AG04449 (cell line): ENCODE data around the gene ESRP2.

Experiments
- CTCF ChIA-PET: fragments of 350-600 bp; formaldehyde crosslinking; extraction: SDS; loops from one replicate; lab custom pipeline; 2021; ENCODE audit warnings: antibody characterized with exemption; lab: Yijun Ruan, JAX
- POLR2A ChIA-PET: fragments of 400-600, 350-600 bp; formaldehyde crosslinking; extraction: SDS; loops from one replicate; lab custom pipeline; 2020; ENCODE audit warnings: antibody characterized with exemption, inconsistent platforms; lab: Yijun Ruan, JAX
- DNase-seq: peaks from one replicate; pipeline ENCODE4 v3.0.0-alpha.2; 2010; ENCODE audit warnings: low read depth, low spot score
- H3K4me3 ChIP-seq: 2 replicates; pipeline ENCODE4 v1.5.1; 2011; ENCODE audit warnings: low read depth, mild to moderate bottlenecking, control low read depth, low read length
- CTCF ChIP-seq: IDR thresholded peaks from one replicate; pipeline ENCODE4 v1.5.1; 2011; ENCODE audit warnings: mild to moderate bottlenecking, moderate library complexity, low read length, control low read depth, inconsistent platforms; ENCODE audit not compliant: insufficient read depth; ENCODE audit errors: missing control alignments

ESRP2 gene

GRCh38 chr16:68273896-68274295 lies 38.0 kb upstream of the ESRP2 start:
- POLR2A ChIA-PET = interaction anchor here (0.5 kb wide), 1 partner anchor 108 kb away, joined by 3 read pairs; no protein-coding TSS in a partner anchor
- CTCF ChIA-PET = interaction anchor here (0.7 to 14.7 kb wide), 4 partner anchors 12 to 45 kb away, joined by 3 to 126 read pairs (median 4); partner anchors contain the start of gene SLC7A6
- H3K4me3 ChIP-seq = no peak overlapping the region
- DNase-seq = no peak
- TF ChIP-seq CTCF = no peak

- DNase-seq = no peak
- no peak for TF ChIP-seq CTCF
- ChIA-PET CTCF (interaction anchor here (1.4 to 14.7 kb wide), 3 partner anchors 11 to 56 kb away, joined by 3 to 126 read pairs (median 19); partner anchors contain the start of gene SLC7A6), POLR2A (interaction anchor here (1.1 to 1.2 kb wide), 2 partner anchors 9 kb away, joined by 3 to 4 read pairs; partner anchors contain the start of gene SLC7A6)
- no peak overlapping the region for H3K4me3 ChIP-seq
Observed at GRCh38 chr16:68273459-68273858, 37.5 kb upstream of the ESRP2 start.

- no peak for DNase-seq
- no peak overlapping the region for H3K4me3 ChIP-seq
- TF ChIP-seq CTCF = no peak
- CTCF ChIA-PET = interaction anchor here (1.4 to 14.7 kb wide), 4 partner anchors 10 to 57 kb away, joined by 3 to 126 read pairs (median 11); partner anchors contain the start of gene SLC7A6
- POLR2A ChIA-PET = interaction anchor here (1.1 to 1.2 kb wide), 2 partner anchors 9 to 10 kb away, joined by 3 to 4 read pairs; partner anchors contain the start of gene SLC7A6
Observed at GRCh38 chr16:68272507-68273209, 36.7 kb upstream of the ESRP2 start.

GRCh38 chr16:68270353-68270752 lies 34.4 kb upstream of the ESRP2 start:
- POLR2A ChIA-PET = no interaction called here
- no peak overlapping the region for H3K4me3 ChIP-seq
- no peak for DNase-seq
- CTCF ChIA-PET = interaction anchor here (1.3 to 14.7 kb wide), 5 partner anchors 8 to 59 kb away, joined by 3 to 126 read pairs (median 3); partner anchors contain the start of genes PLA2G15 and SLC7A6
- no peak for TF ChIP-seq CTCF

- DNase-seq = no peak
- ChIA-PET POLR2A (no interaction called here), CTCF (interaction anchor here (1.5 to 14.7 kb wide), 4 partner anchors 8 to 60 kb away, joined by 3 to 126 read pairs (median 11); partner anchors contain the start of gene SLC7A6)
- H3K4me3 ChIP-seq = no peak overlapping the region
- TF ChIP-seq CTCF = no peak
Observed at GRCh38 chr16:68269793-68270192, 33.9 kb upstream of the ESRP2 start.

GRCh38 chr16:68267612-68268405 lies 31.9 kb upstream of the ESRP2 start:
- DNase-seq = no peak
- no peak overlapping the region for H3K4me3 ChIP-seq
- ChIA-PET POLR2A (no interaction called here), CTCF (interaction anchor here (0.9 to 3.0 kb wide), 3 partner anchors 17 to 65 kb away, joined by 3 to 12 read pairs (median 3); no protein-coding TSS in a partner anchor)
- TF ChIP-seq CTCF = no peak
